Panc1 (cell line): Measurements from ENCODE around the gene EID2. TPM values are rescaled to one million over a fixed set of nuclear protein-coding genes. Genes with fewer than 3 reads are reported as not detected.

Experiments used
- ATAC-seq: fragments of 200-7000 bp; cut with Tn5 transposase; 2 replicates; pipeline ENCODE4 v1.9.1; 2020; ENCODE audit warnings: mild to moderate bottlenecking, moderate library complexity
- BruUV-seq: library from RNA; stranded (reverse); fragments of 400-500 nt; replicated peaks from 2 replicates; lab custom pipeline; 2021; lab: Mats Ljungman, UMichigan
- CTCF ChIA-PET: fragments of 300-600 bp; sonication (Branson Sonifier 250); formaldehyde crosslinking; loops from one replicate; lab custom pipeline; 2022; ENCODE audit warnings: antibody characterized with exemption; lab: Charles Lee
- POLR2A ChIA-PET: fragments of 300-600 bp; sonication (Branson Sonifier 250); formaldehyde crosslinking; loops from one replicate; lab custom pipeline; 2022; ENCODE audit warnings: antibody characterized with exemption; lab: Charles Lee
- DNase-seq: peaks from one replicate; pipeline ENCODE4 v3.0.0-alpha.2; 2010; ENCODE audit warnings: low read depth, low spot score
- H3K27ac ChIP-seq: 2 replicates; pipeline ENCODE4 v1.5.1; 2011; ENCODE audit warnings: mild to moderate bottlenecking, low read length, inconsistent platforms
- H3K27me3 ChIP-seq: fragments of 200-500 bp; sonication (Bioruptor generic); 2 replicates; pipeline ENCODE4 v1.6.0; 2014; ENCODE audit warnings: low read length, inconsistent platforms; ENCODE audit not compliant: control insufficient read depth, insufficient read depth
- H3K36me3 ChIP-seq: fragments of 200-500 bp; sonication (Bioruptor generic); 2 replicates; pipeline ENCODE4 v1.5.1; 2014; ENCODE audit warnings: inconsistent platforms, mild to moderate bottlenecking, low read length, moderate library complexity; ENCODE audit not compliant: control insufficient read depth, insufficient read depth
- H3K4me1 ChIP-seq: 2 replicates; pipeline ENCODE4 v1.5.1; 2011; ENCODE audit warnings: inconsistent platforms, mild to moderate bottlenecking, low read length, moderate library complexity; ENCODE audit not compliant: control insufficient read depth, insufficient read depth
- H3K4me3 ChIP-seq, 2 experiments: 2 replicates each; pipeline ENCODE4 v1.5.1; 2011 to 2012; ENCODE audit warnings: low read depth in 2 of 2, low read length in 2 of 2, mild to moderate bottlenecking in 2 of 2, inconsistent platforms in 1 of 2, moderate library complexity in 1 of 2
- H3K9me3 ChIP-seq: fragments of 200-500 bp; sonication (Bioruptor generic); 2 replicates; pipeline ENCODE4 v1.5.1; 2014; ENCODE audit warnings: low read depth, mild to moderate bottlenecking, inconsistent platforms, low read length, moderate library complexity; ENCODE audit not compliant: control insufficient read depth, insufficient read depth
- POLR2AphosphoS5 ChIP-seq: IDR thresholded peaks from 2 replicates; pipeline ENCODE4 v1.6.1; 2012; ENCODE audit warnings: mild to moderate bottlenecking, low read depth, low read length, moderate library complexity
- SIN3A ChIP-seq: IDR thresholded peaks from 2 replicates; pipeline ENCODE4 v1.6.1; 2012; ENCODE audit warnings: low read depth, mild to moderate bottlenecking, low read length, moderate library complexity, borderline replicate concordance; ENCODE audit not compliant: insufficient read depth
- TCF7L2 ChIP-seq: IDR thresholded peaks from 2 replicates; pipeline ENCODE4 v1.6.1; 2011; ENCODE audit warnings: mild to moderate bottlenecking, low read depth, low read length, inconsistent platforms
- in situ Hi-C: cut with HindIII; loops from 2 replicates; pipeline ENCODE4 v1.10.0; 2016; ENCODE audit warnings: low sequenced_read_pairs, low pct_unique_long_range_greater_than_20kb
- intact Hi-C: fragments of 100-400 bp; cut with micrococcal nuclease; formaldehyde crosslinking; loops from one replicate; pipeline ENCODE4 v1.10.0; 2022; ENCODE audit not compliant: unreplicated experiment
- total RNA-seq: library from RNA; stranded (reverse); gene quantifications from one replicate; pipeline ENCODE4 v1.2.1, GENCODE V29; 2021; ENCODE audit not compliant: unreplicated experiment
- TF ChIP-seq, protein P1 (sequence below), 2 experiments: IDR thresholded peaks; 2 replicates each; pipeline ENCODE4 v1.6.1; 2011 to 2012; ENCODE audit warnings: low read depth in 2 of 2, control low read depth in 1 of 2, low read length in 1 of 2, mild to moderate bottlenecking in 1 of 2, moderate library complexity in 1 of 2; ENCODE audit not compliant: insufficient read depth in 1 of 2
- TF ChIP-seq, protein P2 (sequence below): fragments of 450-650 bp; IDR thresholded peaks from 2 replicates; pipeline ENCODE4 v1.5.1; 2017; ENCODE audit warnings: mild to moderate bottlenecking

The EID2 gene
- total RNA-seq, 1 experiment from 2014 or later, result 163 TPM

DNA sequence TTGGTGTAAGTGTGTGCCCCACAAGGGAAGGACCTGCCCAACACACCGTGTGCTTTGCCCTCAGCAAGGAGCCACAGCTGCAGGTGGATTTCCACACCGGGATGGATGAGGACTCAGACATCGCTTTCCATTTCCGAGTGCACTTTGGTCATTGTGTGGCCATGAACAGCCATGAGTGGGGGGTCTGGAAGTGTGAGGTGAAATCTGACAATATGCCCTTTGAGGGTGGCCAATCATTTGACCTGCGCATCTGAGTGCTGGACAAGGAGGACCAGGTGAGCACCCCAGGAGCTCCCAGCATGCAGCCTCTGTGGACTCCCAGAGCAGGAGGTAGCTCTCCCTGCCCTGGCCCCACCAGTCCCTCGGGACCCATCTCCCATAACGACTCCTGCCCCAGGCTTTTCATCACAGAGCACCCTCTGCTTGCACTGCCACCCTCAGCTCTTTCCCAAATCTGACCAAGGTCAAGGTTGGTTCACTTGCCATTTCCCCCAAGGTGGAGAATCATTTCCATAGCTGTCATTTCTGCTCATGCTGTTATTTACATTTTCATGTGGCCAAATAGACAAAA is 13.2 kb upstream of the EID2 start:
- intact Hi-C loops, result loop anchor here (5.0 kb wide), 1 partner anchor 289 kb away; no protein-coding TSS in a partner anchor
- in situ Hi-C loops, result no loop called here
- ChIA-PET CTCF (interaction anchor here (0.6 to 17.8 kb wide), 13 partner anchors 9 to 418 kb away, joined by 3 to 508 read pairs (median 5); partner anchors contain the start of genes DLL3 and PSMC4), POLR2A (interaction anchor here (2.0 kb wide), 1 partner anchor 117 kb away, joined by 9 read pairs; the partner anchor contains the start of gene RPS16)
- ATAC-seq (no peak), DNase-seq (no peak)
- BruUV-seq, result no TSS peak
- H3K27ac ChIP-seq, result no peak overlapping the region
- TF ChIP-seq SIN3A (no peak), POLR2AphosphoS5 (no peak), TCF7L2 (no peak)
- TF ChIP-seq, protein P1, sequence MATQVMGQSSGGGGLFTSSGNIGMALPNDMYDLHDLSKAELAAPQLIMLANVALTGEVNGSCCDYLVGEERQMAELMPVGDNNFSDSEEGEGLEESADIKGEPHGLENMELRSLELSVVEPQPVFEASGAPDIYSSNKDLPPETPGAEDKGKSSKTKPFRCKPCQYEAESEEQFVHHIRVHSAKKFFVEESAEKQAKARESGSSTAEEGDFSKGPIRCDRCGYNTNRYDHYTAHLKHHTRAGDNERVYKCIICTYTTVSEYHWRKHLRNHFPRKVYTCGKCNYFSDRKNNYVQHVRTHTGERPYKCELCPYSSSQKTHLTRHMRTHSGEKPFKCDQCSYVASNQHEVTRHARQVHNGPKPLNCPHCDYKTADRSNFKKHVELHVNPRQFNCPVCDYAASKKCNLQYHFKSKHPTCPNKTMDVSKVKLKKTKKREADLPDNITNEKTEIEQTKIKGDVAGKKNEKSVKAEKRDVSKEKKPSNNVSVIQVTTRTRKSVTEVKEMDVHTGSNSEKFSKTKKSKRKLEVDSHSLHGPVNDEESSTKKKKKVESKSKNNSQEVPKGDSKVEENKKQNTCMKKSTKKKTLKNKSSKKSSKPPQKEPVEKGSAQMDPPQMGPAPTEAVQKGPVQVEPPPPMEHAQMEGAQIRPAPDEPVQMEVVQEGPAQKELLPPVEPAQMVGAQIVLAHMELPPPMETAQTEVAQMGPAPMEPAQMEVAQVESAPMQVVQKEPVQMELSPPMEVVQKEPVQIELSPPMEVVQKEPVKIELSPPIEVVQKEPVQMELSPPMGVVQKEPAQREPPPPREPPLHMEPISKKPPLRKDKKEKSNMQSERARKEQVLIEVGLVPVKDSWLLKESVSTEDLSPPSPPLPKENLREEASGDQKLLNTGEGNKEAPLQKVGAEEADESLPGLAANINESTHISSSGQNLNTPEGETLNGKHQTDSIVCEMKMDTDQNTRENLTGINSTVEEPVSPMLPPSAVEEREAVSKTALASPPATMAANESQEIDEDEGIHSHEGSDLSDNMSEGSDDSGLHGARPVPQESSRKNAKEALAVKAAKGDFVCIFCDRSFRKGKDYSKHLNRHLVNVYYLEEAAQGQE (IDR thresholded peaks at IDR 0.05; ENCODE audit: insufficient read depth in 1 of 2, low read depth in 2 of 2, low read length in 1 of 2), result no peak
- TF ChIP-seq, protein P2, sequence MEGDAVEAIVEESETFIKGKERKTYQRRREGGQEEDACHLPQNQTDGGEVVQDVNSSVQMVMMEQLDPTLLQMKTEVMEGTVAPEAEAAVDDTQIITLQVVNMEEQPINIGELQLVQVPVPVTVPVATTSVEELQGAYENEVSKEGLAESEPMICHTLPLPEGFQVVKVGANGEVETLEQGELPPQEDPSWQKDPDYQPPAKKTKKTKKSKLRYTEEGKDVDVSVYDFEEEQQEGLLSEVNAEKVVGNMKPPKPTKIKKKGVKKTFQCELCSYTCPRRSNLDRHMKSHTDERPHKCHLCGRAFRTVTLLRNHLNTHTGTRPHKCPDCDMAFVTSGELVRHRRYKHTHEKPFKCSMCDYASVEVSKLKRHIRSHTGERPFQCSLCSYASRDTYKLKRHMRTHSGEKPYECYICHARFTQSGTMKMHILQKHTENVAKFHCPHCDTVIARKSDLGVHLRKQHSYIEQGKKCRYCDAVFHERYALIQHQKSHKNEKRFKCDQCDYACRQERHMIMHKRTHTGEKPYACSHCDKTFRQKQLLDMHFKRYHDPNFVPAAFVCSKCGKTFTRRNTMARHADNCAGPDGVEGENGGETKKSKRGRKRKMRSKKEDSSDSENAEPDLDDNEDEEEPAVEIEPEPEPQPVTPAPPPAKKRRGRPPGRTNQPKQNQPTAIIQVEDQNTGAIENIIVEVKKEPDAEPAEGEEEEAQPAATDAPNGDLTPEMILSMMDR, result no peak
- H3K27me3 ChIP-seq, result peaks cover 25% of the 10 kb centered on the region
- no peak overlapping the region for H3K4me3 ChIP-seq
- no peaks in the 10 kb centered on the region for H3K36me3 ChIP-seq
- peaks cover 12% of the 10 kb centered on the region for H3K4me1 ChIP-seq
- no peaks in the 10 kb centered on the region for H3K9me3 ChIP-seq

DNA sequence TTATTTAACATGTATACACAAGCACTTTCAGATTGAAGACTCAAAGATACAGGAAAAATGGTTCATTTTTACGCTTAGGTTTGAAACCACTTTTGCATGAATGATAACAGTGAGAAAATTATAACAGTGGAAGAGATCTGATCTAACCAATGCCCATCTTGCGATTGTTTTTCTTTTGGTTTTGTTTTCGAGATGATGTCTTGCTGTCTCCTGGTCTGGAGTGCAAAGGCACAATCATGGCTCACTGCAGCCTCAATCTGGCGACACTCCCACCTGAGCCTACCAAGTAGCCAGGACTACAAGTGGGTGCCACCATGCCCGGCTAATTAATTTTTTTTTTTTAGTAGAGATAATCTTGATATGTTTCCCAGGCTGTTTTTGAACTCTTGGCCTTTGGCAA is 10.2 kb upstream of the EID2 start:
- Histone ChIP-seq H3K27me3 (peaks cover 32% of the 10 kb centered on the region), H3K4me1 (no peaks in the 10 kb centered on the region), H3K4me3 (no peak overlapping the region), H3K27ac (no peak overlapping the region), H3K36me3 (no peaks in the 10 kb centered on the region), H3K9me3 (no peaks in the 10 kb centered on the region)
- POLR2A ChIA-PET, result no interaction called here
- no peak for TF ChIP-seq TCF7L2
- TF ChIP-seq, protein P2, result no peak
- TF ChIP-seq POLR2AphosphoS5, result no peak
- TF ChIP-seq, protein P1 (IDR thresholded peaks at IDR 0.05; ENCODE audit: insufficient read depth in 1 of 2, low read depth in 2 of 2, low read length in 1 of 2), result no peak
- TF ChIP-seq SIN3A, result no peak
- CTCF ChIA-PET, result interaction anchor here (0.9 to 17.8 kb wide), 8 partner anchors 11 to 218 kb away, joined by 3 to 508 read pairs (median 22); partner anchors contain the start of gene RPS16
- DNase-seq (no peak), ATAC-seq (no peak)
- no TSS peak for BruUV-seq
- in situ Hi-C loops (no loop called here), intact Hi-C loops (loop anchor here (2.0 to 5.0 kb wide), 2 partner anchors 219 to 292 kb away; no protein-coding TSS in a partner anchor)
